GM21825 (cell line): ENCODE measurements around the gene MICAL2.

ENCODE experiments used
- ATAC-seq: cut with Tn5 transposase; IDR thresholded peaks from one replicate; pipeline ENCODE4 v1.9.1; 2021; ENCODE audit warnings: mild to moderate bottlenecking, moderate library complexity; ENCODE audit not compliant: unreplicated experiment

The MICAL2 gene

GRCh38 chr11:12077535-12078280 is 32.7 kb upstream of the MICAL2 start:
- no peak for ATAC-seq

- no peak for ATAC-seq
These were observed 30.4 kb upstream of the MICAL2 start for GRCh38 chr11:12079726-12080556.

DNA sequence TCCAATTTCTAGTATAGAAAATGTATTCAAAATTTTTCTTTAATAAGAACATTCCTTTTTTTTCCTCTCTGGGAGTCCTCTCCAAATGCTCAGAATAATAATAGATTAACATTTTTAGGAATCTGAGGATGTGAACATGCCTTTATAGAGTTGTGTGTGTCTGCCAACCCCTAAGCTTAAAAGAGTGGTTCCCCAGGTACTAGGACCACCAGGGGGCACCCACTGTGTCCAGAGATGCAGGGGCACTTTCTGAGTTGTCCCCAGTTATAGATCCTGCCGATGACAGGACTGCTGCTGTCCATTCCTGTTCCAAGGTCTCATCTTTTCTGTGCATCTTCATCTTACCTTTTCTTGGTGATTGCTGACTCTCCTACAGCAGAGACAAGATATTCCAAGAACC is 27.0 kb upstream of the MICAL2 start:
- no peak for ATAC-seq

- no peak for ATAC-seq
These were observed 26.1 kb upstream of the MICAL2 start for GRCh38 chr11:12084256-12084655.

DNA sequence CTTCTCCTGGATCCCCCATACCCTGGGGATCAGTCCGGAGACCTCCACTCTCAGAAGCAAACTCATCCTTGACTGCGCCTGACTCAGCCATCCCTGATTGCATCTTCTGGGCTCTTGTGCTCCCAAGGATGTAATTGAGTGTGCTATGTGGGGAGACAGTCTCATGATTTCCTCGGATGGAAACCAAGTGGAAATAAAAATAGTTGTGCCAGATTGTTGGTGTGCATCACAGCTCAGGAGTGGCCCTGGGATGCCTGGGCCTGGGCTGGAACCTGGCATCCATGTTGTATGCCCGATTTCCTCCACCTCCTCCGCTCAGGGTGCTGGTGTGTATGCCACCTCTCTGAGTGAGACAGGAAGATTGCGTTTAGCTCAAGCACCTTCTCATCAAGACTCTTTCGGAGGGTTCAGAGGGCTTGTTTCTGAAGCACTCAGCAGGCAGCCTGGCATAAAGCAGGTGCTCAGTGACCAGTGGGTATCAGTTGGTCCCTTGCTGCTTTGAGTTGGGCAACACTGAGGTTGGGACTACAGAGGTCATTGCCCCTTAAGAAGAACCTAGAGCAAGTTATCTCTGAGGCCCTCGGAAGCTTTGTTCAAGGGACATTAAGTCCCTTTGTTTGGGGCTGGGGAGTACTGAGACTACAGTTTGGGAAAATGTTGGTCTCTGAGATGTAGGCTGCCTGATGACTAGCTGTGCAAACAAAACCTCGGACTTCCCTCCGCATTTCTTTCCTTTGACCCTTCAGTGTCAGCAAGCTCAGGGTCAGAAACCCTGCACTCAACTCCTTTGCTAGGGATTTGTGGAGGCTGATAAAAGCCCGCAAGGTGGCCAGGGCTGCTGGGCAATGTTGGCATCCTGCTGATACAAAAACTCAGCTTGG is 24.8 kb upstream of the MICAL2 start:
- no peak for ATAC-seq

- ATAC-seq: no peak
These were observed 23.9 kb upstream of the MICAL2 start for GRCh38 chr11:12086271-12087074.

GRCh38 chr11:12087075-12088004 is 23.1 kb upstream of the MICAL2 start:
- no peak for ATAC-seq

DNA sequence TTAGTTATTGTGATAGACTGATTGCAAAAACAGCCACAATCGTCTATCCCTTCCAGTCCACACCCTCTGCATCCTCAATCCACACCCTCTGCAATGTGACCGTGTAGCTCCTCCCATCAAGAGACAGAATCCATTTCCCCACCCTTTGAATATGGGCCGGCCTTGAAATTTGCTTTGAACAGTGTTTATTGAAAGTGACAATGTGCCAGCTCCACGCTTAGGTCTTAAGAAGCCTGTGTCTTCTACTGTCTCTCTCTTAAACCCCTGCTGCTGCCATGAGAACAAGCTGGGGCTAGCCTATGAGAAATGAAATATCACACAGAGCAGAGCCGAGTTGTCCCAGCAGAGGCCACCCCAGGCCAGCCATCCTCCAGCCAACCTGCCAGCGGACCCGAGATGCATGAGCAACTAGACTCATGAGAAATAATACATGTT is 22.3 kb upstream of the MICAL2 start:
- no peak for ATAC-seq

- ATAC-seq: no peak
These were observed 21.9 kb upstream of the MICAL2 start for GRCh38 chr11:12088531-12088930.

DNA sequence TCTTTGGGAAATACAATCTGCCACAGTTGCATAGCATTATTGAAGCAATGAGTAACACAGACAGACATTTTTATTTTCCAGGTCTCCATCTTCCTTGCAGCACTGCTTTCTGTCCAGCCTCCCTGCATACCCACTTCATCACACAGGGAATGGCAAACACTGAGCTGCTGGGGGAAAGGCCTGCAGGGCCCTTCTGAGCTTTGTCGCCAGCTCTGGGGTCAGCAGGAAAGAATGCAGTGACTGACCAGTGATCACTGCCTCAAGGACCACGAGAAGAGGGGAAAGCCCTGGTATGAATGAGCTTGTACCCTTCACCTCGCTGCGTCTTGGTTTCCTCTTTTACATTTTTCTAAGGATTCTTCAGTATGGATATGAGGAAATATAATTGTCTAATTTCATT is 21.3 kb upstream of the MICAL2 start:
- no peak for ATAC-seq

DNA sequence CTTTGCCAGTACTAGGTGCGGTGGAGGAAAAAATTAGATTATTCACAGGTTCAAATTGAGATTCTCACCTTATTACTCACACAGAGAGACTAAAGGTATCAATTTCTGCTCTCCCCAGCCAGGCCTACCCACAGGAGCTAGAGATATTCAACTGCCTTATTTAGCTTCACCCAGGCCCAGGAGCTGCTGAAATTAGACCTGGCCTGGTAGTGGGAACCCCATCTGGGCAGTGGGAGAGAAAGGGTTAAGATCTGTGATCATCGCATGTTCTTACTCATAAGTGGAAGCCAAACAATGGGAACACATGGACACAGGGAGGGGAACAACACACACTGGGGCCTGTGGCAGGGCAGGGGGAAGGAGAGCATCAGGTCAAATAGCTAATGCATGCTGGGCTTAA is 20.9 kb upstream of the MICAL2 start:
- ATAC-seq: no peak

GRCh38 chr11:12090061-12090591 is 20.3 kb upstream of the MICAL2 start:
- ATAC-seq: no peak

GRCh38 chr11:12090761-12091258 is 19.6 kb upstream of the MICAL2 start:
- ATAC-seq: no peak

DNA sequence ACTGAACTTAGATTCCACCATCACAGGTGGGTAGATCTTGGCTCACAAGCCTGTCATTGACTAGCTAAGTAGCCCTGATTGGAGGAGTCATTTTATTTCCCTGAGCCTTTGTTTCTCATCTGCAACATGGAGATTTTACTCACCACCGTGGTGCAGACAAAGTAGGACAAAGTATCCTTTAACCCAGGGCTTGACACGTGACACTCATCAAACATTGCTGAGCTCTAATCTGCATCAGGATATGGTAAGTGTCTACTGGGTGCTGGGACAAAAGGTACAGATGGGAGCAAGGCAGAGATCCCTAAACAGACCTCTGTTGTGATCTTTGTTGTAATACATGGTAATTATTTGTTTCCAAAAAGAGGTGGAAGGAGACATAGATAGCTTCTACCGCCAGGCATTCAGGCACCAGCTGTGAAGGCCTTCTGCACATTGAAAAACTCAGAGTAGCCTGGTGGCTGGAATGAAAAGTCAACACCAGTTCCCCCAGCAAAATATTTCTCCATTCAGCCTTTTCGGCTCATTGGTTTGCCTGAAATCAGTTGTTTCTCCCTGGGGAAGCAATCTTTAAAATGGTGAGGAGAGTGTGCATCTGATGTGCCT is 18.3 kb upstream of the MICAL2 start:
- ATAC-seq: no peak

DNA sequence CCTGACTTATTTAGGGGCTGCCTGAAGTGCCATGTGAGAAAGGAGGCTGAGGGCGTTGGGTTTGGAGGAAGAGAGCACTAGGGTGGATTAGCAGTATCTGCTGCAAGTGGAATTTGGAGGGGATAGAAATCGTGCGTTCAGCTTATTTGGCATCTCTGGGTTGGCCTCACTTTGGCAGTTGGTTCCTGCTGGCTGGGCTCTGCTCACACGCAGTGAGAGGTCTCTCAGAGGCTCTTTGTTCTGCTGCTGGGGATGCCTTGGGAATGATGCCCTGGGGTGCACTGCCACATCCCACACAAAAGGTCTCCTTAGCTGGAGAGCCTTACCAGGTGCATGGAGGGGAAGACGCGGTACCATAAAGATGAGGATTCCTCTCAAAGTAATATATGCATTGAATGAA is 17.7 kb upstream of the MICAL2 start:
- ATAC-seq: no peak

DNA sequence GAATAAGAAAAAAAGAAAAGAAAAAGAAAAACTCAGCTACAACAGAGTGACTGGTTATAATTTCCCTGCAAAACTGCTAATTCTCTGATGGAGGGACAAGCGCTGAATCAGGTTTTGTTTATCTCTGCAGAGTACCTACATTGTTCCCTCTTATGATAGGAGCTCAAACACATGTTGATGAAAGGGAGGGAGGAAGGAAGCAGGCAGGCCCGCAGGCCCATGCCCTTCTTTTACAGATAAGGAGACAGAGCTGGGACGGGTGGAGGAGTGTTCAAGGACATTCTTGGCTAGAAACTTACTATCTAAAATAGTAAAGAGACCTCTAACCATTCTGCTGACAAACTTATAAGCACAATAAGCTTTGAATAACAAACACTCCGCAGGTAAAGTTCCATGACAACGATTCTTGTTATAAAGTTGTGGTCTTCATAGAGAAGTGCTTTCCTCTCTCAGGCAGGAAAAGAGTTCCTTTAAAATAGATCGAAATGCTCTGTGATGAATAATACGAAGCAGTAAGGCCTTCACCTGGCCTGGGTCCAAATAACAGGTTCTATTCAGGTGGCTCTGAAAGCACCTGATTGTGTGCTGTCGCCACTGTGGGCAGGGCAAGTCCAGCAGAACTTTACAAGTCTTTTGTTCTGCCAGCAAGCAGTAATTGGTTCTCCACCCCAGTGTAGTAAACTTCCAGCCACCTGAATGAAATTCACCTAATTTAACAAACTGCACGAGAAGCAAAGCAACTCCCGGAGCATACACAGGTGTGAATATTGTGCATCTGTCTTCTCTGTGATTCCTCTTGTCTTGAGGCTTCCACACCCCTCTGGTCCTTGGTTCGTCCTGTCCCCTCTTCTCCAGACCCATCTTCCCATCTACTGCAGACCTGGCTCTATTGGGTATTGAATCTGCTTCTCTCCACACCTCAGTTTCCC is 15.3 kb upstream of the MICAL2 start:
- no peak for ATAC-seq

GRCh38 chr11:12097219-12097618 is 13.2 kb upstream of the MICAL2 start:
- ATAC-seq: no peak
